SU-DHL-6 (cell line): ENCODE results near the gene PUM1.

Source experiments
- CTCF ChIP-seq: fragments of 200-600 bp; sonication (generic); IDR thresholded peaks from one replicate; pipeline ENCODE4 v1.5.1; 2017; ENCODE audit warnings: antibody characterized with exemption, mild to moderate bottlenecking, low read length, moderate library complexity; ENCODE audit not compliant: insufficient read depth, poor library complexity, severe bottlenecking
- EZH2phosphoT487 ChIP-seq: fragments of 200-600 bp; sonication (generic), shearing (Covaris generic); conservative IDR thresholded peaks from 2 replicates; pipeline ENCODE4 v1.6.1; 2018; ENCODE audit warnings: mild to moderate bottlenecking, antibody characterized with exemption, low read length, moderate library complexity, mixed read lengths

DNA sequence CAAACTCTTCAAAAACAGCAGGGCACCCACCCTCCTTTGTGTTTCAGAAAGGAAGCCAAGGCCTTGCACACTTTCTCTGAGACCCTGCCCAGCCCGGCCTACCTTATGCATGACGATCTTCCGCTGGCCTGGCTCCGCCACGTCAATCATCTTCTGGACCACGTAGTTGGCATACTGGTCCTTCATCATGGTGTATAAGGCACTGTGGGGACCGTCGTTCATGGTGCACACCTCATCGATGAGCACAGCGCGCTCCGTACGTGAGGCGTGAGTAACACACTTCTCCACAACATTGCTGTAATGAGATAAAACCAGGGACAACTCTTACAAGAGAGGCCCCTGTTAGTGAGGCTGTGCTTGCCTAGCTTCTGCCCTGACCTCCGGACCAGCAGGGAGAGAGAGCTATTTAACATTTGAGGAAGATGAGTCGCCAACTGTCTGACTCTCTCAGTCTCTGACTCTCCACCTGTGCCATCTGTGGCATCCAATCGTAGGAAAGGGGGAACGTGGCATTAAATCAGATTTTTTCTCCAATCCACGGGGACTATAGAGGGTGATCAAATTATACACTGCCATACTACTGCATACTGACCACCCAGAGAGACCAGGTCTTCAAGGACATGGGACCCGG is 128.9 kb downstream of the PUM1 start:
- TF ChIP-seq EZH2phosphoT487 (no peak), CTCF (no peak)
